ENCODE measurements around the gene SLCO2B1.

- TF ChIP-seq CTCF (IDR thresholded peaks at IDR 0.05; ENCODE audit: borderline replicate concordance, extremely low read depth, low read length, poor library complexity, severe bottlenecking) (no peak), EZH2 (IDR thresholded peaks at IDR 0.05; ENCODE audit: borderline replicate concordance, low read depth, low read length, severe bottlenecking) (no peak)
These were observed 47.4 kb upstream of the SLCO2B1 start for GRCh38 chr11:75103380-75104026.
